ENCODE results near the gene EIF4EBP3. TPM values are rescaled to one million over a fixed set of nuclear protein-coding genes. Genes with fewer than 3 reads are reported as not detected.
"Not testable (repeated sequence)": the region's sequence is repeated elsewhere in the genome, so short reads cannot be mapped to it uniquely, and the experiment has no call there.

Gene EIF4EBP3
- total RNA-seq, 1 donor from 2014 or later: 1.3 TPM

DNA sequence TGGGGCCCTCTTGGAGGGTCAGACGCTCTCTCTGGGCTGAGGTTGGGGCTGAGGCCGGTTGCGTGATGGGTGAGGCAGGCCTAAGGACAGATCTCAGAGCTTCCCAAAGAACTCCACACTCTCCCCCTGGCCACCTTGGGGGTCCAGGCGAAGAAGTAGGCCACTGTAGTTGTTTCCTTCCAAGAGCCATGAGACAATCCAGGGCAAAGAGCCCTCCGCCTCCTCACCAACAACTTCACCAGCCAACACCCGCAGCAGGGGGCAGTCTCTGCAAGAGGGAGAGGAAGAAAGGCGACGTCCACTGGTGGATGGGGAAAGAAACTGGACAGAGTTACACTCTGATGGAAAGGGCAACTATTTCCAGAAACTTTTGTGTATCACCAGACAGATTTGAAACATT lies 27.8 kb downstream of the EIF4EBP3 start:
- DNase-seq (ENCODE audit: extremely low read depth, low read depth, low spot score): no peak

DNA sequence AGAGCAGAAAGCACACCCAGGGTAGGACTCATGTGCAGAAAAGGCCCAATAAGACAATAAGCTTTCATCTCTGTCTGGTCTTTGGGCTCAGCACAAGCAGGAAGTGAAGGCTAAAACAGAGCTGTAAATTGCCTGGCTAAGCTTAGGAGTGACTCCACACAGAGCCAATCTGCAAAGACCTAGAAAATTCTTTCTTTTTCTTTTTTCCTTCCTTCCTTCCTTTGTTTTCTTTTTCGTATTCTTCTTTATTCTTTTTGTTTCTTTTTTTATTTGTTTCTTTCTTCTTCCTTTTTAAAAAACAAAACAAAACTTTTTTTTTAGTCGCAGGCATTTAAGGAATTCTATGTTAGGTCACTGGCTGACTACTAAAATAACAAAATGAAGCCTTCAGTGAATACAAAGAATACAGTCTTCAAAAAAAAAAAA lies 29.3 kb downstream of the EIF4EBP3 start:
- DNase-seq (ENCODE audit: extremely low read depth, low read depth, low spot score): no peak

DNA sequence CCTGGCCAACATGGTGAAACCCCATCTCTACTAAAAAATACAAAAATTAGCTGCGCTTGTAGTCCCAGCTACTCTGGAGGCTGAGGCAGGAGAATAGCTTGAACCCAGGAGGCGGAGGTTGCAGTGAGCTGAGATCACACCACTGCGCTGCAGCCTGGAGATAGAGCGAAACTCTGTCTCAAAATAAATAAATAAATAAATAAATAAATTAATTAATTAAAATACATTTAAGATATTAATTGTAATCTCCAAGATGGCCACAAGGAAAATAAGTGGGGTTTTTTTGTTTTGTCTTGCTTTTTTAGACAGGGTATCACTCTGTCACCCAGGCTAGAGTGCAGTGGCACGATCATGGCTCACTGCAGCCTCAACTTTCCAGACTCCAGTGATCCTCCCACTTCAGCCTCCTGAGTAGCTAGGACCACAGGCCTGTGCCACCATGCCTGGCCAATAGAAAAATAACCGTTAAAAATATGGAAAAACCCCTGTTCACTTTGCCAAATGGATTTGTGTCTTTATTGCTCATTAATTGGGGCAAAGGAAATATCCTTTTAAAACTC lies 31.8 kb downstream of the EIF4EBP3 start:
- DNase-seq (ENCODE audit: extremely low read depth, low read depth, low spot score): not testable (repeated sequence)

DNA sequence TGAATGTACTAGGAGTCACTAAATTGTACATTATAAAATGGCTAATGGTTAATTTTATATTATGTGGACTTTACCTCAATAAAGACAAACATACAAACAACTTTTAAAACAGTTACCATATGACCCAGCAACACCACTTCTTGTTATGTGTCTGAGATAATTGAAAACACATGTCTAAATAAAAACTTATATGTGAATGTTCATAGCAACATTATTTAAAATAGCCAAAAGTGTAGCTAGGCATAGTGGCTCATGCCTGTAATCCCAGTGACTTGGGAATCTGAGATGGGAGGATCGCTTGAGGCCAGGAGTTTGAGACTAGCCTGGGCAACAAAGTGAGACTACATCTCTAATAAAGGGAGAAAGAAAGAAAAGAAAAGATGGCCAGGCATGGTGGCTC lies 40.0 kb downstream of the EIF4EBP3 start:
- no peak for DNase-seq (ENCODE audit: extremely low read depth, low read depth, low spot score)

DNA sequence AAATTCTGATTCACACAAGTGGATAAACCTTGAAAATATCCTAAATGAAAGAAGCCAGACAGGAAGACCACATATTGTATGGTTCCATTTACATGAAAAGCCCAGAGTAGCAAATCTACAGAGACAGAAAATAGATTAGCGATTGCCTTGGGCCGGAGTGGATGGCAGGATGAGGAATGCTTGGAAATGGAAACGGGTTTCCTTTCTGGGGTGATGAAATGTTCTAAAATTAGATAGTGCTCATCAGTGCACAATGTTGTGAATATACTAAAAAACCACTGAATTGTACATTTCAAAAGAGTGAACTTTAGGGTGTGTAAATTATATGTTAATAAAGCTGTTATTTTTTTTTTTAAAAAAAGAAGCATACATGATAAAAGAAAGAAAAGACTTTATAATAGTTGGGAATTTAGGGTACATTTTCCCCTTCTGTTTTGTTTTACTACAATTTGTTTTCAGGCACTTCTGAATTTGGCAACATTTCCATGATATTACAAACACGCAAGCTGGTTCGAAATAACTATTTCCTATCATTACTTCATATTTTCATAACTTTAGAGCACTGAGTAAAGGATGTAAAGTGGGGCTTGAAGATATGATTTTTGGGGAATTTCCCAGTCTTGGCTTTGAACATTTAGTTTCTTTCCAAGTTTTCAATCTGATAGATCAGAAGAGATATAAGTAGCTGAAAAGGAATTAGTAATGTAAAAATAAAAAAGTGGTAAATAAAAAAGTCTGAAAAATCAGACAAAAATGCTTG lies 41.0 kb downstream of the EIF4EBP3 start:
- DNase-seq (ENCODE audit: extremely low read depth, low read depth, low spot score): no peak

DNA sequence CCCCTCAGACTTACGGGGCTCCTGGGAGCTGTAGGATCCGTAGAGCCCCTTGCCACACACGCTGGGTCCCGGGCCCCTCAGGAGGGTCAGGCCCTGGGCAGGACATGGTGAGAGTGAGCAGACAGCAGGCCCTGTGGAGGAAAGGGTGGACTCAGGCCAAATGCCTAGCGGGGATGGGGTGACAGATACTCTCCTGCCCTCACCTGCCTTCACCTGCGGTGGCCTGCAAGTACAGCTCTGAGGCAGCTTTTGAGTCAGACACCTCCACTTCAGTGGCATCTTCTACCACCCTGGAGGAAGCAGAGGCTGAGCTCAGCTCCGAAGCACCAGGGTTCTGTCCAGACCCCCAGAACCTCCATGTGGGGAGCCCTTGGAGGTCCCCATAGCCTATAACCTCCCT lies 43.4 kb downstream of the EIF4EBP3 start:
- DNase-seq (ENCODE audit: extremely low read depth, low read depth, low spot score): no peak

DNA sequence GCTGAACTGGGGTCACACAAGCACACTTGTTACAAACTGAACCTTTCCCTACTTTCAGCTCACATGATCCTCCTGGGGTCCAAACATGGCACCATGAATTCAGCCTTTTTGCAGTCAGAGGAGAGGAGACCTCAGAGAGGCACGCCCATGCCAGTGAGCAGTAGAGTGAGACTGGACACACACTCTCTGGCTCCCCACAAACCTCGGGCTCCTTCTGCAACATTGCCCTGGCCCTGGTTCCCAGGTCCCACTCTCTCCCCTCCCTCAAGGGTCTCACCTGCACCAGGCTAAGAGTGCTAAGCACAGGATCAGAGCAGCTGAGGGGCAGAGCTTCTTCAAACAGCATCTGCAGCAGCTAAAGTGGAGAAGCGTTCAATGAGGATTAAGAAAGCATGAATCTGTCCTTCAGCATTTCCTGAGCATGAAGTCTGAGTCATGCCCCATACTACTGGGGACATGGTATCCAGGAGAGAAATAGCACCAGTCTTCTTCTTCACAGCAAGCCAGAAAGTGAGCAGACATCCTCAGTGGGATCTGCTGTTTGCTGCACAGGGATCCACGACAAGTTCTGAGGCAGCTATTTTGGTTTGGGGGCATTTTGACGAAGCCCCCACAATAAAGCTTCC lies 44.4 kb downstream of the EIF4EBP3 start:
- no peak for DNase-seq (ENCODE audit: extremely low read depth, low read depth, low spot score)

DNA sequence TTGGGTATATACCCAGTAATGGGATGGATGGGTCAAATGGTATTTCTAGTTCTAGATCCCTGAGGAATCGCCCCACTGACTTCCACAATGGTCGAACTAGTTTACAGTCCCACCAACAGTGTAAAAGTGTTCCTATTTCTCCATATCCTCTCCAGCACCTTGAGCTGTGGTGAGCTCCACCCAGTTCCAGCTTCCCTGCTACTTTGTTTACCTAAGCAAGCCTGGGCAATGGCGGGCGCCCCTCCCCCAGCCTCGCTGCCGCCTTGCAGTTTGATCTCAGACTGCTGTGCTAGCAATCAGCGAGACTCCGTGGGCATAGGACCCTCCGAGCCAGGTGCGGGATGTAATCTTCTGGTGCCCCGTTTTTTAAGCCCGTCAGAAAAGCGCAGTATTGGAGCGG lies 45.6 kb downstream of the EIF4EBP3 start:
- DNase-seq (ENCODE audit: extremely low read depth, low read depth, low spot score): not testable (repeated sequence)

DNA sequence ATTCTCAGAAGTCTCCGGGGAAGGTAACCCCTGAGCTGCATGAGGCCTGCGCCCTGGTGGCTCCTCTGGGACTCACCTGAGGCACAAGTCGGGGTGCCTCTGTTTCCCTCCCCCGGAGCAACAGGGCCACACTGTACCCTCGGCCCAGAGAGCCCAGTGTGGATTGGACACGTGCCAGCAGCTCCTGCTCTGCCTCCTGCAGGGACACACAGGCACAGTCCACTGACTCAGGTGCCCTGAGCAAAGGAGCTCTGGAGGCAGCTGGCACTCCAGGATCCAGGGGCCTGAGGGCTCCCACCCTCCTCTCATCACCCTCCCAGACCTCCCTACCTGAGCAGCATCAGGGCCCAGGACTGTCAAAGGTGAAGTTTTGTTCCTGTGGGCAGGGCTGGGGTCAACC lies 46.7 kb downstream of the EIF4EBP3 start:
- DNase-seq (ENCODE audit: extremely low read depth, low read depth, low spot score): no peak

DNA sequence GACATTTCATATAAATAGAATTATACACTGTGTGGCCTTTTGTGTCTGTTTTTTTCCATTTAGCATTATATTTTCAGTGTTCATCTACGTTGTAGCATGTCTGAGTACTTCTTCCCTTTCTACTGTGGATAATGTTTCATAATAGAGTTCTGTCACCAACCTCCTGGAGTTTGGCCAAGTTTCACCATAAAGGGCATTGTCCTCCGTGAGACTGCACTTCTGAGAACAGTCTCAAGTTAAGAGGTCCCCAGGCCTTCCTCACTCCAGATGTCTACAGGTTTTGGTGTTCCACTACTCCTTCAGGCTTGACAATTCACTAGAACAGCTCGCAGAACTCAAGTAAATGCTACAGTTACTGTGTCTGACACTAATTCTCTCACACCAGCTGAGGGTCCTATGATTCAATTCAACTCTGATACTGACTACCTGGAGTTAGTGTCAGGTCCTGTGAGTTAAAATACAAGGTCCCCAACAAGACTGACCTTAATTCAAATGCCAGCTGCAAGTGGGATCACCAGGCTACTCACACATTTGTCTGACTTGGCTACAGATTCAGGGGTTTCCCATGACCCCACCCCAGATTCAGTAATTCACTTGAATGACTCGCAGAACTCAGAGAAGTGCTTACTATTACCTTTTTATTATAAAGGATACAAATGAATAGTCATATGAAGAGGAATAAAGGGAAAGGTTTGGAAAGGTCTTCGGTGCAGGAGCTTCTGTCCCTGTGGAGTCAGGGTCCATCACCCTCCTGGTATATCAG lies 48.3 kb downstream of the EIF4EBP3 start:
- DNase-seq (ENCODE audit: extremely low read depth, low read depth, low spot score): no peak

DNA sequence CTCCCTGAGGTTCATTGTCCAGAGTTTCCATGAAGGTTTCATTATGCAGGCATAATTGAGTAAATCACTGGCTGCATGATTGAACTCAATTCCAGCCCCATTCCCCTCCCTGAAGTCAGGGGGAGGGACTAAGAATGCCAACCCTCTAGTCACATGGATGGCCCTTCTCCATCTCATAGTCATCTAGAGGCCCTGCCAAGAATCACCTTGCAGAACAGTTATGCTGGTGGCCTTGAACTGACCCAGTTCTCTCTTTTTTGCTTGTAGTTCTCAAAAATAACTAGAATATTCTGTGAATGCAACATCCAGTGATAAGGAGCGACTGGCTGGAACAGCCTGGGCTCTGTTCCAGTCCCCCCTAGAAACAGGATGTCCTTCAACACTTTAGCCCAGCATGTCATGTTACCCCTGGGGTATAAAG lies 48.9 kb downstream of the EIF4EBP3 start:
- DNase-seq (ENCODE audit: extremely low read depth, low read depth, low spot score): no peak

DNA sequence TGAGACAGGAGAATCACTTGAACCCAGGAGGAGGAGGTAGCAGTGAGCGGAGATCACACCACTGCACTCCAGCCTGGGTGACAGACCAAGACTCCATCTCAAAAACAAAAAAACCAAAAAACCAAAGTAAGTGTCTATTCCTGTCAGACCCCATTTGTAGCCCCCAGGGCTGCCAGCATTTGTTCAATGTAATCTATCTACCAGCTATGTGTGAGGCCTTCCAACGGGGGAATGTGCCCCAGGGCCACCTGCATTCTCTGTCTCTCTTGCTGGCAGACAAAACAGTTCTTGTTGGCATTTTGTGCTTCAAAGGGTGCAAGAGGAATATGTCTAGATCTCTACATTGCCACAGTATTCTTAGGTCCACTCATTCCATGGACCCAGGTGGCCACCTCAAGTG lies 51.4 kb downstream of the EIF4EBP3 start:
- DNase-seq (ENCODE audit: extremely low read depth, low read depth, low spot score): no peak

Other genes with a start within 250 kb of the EIF4EBP3 start
- gene PFDN1, start 244.6 kb upstream of the EIF4EBP3 start, total RNA-seq: 117 and 166 TPM in 2 replicates
- 59.6 and 86.3 TPM in 2 replicates for gene HBEGF, start 201.1 kb upstream of the EIF4EBP3 start, total RNA-seq
- 0.06 TPM in 1 of 2 replicates, not detected in the other for gene SLC4A9, start 187.5 kb upstream of the EIF4EBP3 start, total RNA-seq
- gene ANKHD1, start 145.8 kb upstream of the EIF4EBP3 start, total RNA-seq: 42.1 and 59.7 TPM in 2 replicates
- 24.3 and 38.4 TPM in 2 replicates for gene SRA1, start 9.8 kb downstream of the EIF4EBP3 start, total RNA-seq
- gene APBB3, start 16.9 kb downstream of the EIF4EBP3 start, total RNA-seq: 10.4 and 16.5 TPM in 2 replicates
- gene SLC35A4, start 17.2 kb downstream of the EIF4EBP3 start, total RNA-seq: 42.1 and 47.1 TPM in 2 replicates
- gene CD14, start 85.5 kb downstream of the EIF4EBP3 start, total RNA-seq: 0.23 TPM in 1 of 2 replicates, not detected in the other
- gene TMCO6, start 91.8 kb downstream of the EIF4EBP3 start, total RNA-seq: 31.9 and 49.7 TPM in 2 replicates
- 44.9 and 58.9 TPM in 2 replicates for gene NDUFA2, start 100.0 kb downstream of the EIF4EBP3 start, total RNA-seq
- gene IK, start 100.2 kb downstream of the EIF4EBP3 start, total RNA-seq: 76.4 and 90.9 TPM in 2 replicates
- gene WDR55, start 117.2 kb downstream of the EIF4EBP3 start, total RNA-seq: 20.5 and 21.3 TPM in 2 replicates
- gene DND1, start 125.9 kb downstream of the EIF4EBP3 start, total RNA-seq: 0.29 and 1.1 TPM in 2 replicates
- 76.7 and 101 TPM in 2 replicates for gene HARS1, start 143.7 kb downstream of the EIF4EBP3 start, total RNA-seq
- 28.4 and 32.1 TPM in 2 replicates for gene HARS2, start 143.8 kb downstream of the EIF4EBP3 start, total RNA-seq
- 21.1 and 24.3 TPM in 2 replicates for gene ZMAT2, start 152.8 kb downstream of the EIF4EBP3 start, total RNA-seq
- 0.06 TPM in 1 of 2 replicates, not detected in the other for gene PCDHA1, start 238.5 kb downstream of the EIF4EBP3 start, total RNA-seq
- gene PCDHA2, start 247.2 kb downstream of the EIF4EBP3 start, total RNA-seq: 0.15 TPM in 1 of 2 replicates, not detected in the other